Heart left ventricle (tissue), 13 donors: ENCODE results near the gene ABCD4.

Experiments used
- CTCF ChIP-seq, 12 donors: fragments of 200-600 bp; sonication (generic) in 4 of 12; IDR thresholded peaks; one replicate each; pipeline versions ENCODE4 v1.5.0 to v1.8.0; 2018 to 2022; ENCODE audit warnings: antibody characterized with exemption in 12 of 12, mild to moderate bottlenecking in 5 of 12
- POLR2A ChIP-seq, 2 donors: fragments of 450-650 bp; IDR thresholded peaks; one replicate each; pipeline ENCODE4 v1.6.1; 2017; ENCODE audit warnings: antibody characterized with exemption in 2 of 2, mild to moderate bottlenecking in 2 of 2, moderate library complexity in 2 of 2
- donor health status: ischemic (EF 13 %, LVEDD 7.1; RV severe dilation, severe dysfunction).
- donor health status: DM: no; HTN: yes; CAD: no.
- donor health status: DM: no; HTN: no; CAD: no.
- donor health status: ischemic (EF 25% LVEDD 6.9; RV normal size, moderate dysfunction).
- donor health status: ischemic (EF 25% LVEDD 5.7; RV mildly dilated, moderate dysfunction).
- donor health status: ischemic (EF 35%, LVEDD 5.7; RV mildly dilated, moderate dysfunction).
- donor health status: nonischemic (EF 11% LVEDD 7.7; RV severe dilation, severe dysfunction).
- donor health status: DM: yes; HTN: yes; CAD: no.
- donor health status: PGD.
- donor health status: ischemic (EF 29% LVEDD 5.4; RV normal size, mild dysfunction).
- donor health status: nonischemic (EF 23%, LVEDD 6.1; RV moderate dilation, normal function).

- TF ChIP-seq CTCF (IDR thresholded peaks at IDR 0.05) (no peak), POLR2A (IDR thresholded peaks at IDR 0.05) (no peak)
These were observed 22.7 kb upstream of the ABCD4 start for GRCh38 chr14:74325446-74325845.
